HG03469 (cell line): Measurements from ENCODE around the gene GPR101.
"Not testable (repeated sequence)": the region's sequence is repeated elsewhere in the genome, so short reads cannot be mapped to it uniquely, and the experiment has no call there.

Source experiments
- ATAC-seq: cut with Tn5 transposase; IDR thresholded peaks from one replicate; pipeline ENCODE4 v1.9.1; 2021; ENCODE audit warnings: mild to moderate bottlenecking, moderate library complexity, moderate number of reproducible peaks; ENCODE audit not compliant: unreplicated experiment

GPR101 gene

GRCh38 chrX:137028699-137029098 is 5.1 kb downstream of the GPR101 start:
- ATAC-seq: no peak

GRCh38 chrX:137025930-137026329 is 7.9 kb downstream of the GPR101 start:
- no peak for ATAC-seq

- ATAC-seq: not testable (repeated sequence)
Measured at GRCh38 chrX:137000236-137000635, 33.6 kb downstream of the GPR101 start.

GRCh38 chrX:136999024-136999423 is 34.8 kb downstream of the GPR101 start:
- ATAC-seq: no peak
